Esophagus squamous epithelium (tissue), 4 donors: ENCODE data around the gene PFDN4.

ENCODE experiments used
- POLR2A ChIP-seq, 4 donors: fragments of 450-650 bp; IDR thresholded peaks; one replicate each; pipeline ENCODE4 v1.6.1; 2017; ENCODE audit warnings: antibody characterized with exemption in 4 of 4, mild to moderate bottlenecking in 4 of 4, moderate library complexity in 3 of 4
- TF ChIP-seq, protein P1 (sequence below), 6 experiments: fragments of 450-650 bp in 4 of 6; fragments of 200-600 bp in 2 of 6; sonication (generic) in 2 of 6; IDR thresholded peaks; one replicate each; pipeline ENCODE4 v1.5.1; 2016 to 2019; ENCODE audit warnings: antibody characterized with exemption in 6 of 6, mild to moderate bottlenecking in 4 of 6, moderate library complexity in 4 of 6

DNA sequence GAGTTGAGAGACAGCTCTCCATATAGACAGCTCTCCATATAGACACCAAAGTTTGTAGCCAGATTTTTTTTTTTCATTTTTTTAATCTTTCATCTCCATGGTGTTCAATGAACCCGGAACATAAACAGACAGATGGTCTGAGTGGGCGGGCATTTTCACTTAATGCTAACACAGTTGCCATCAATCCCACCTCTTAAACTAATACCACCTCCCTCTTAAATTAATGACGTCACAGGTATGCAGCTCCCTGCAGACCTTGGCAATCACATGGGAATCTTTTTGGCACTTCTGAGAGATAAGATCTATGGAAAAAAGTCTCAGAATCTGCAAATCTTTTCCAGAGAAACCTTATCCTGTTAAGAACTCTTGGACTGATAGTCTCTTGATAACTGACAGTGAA is 43.2 kb downstream of the PFDN4 start:
- TF ChIP-seq, protein P1, sequence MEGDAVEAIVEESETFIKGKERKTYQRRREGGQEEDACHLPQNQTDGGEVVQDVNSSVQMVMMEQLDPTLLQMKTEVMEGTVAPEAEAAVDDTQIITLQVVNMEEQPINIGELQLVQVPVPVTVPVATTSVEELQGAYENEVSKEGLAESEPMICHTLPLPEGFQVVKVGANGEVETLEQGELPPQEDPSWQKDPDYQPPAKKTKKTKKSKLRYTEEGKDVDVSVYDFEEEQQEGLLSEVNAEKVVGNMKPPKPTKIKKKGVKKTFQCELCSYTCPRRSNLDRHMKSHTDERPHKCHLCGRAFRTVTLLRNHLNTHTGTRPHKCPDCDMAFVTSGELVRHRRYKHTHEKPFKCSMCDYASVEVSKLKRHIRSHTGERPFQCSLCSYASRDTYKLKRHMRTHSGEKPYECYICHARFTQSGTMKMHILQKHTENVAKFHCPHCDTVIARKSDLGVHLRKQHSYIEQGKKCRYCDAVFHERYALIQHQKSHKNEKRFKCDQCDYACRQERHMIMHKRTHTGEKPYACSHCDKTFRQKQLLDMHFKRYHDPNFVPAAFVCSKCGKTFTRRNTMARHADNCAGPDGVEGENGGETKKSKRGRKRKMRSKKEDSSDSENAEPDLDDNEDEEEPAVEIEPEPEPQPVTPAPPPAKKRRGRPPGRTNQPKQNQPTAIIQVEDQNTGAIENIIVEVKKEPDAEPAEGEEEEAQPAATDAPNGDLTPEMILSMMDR (IDR thresholded peaks at IDR 0.05), result no peak
- TF ChIP-seq POLR2A (IDR thresholded peaks at IDR 0.05), result no peak
